BE2C (cell line): ENCODE measurements around the gene ZNF544.

Experiments used
- DNase-seq: peaks from one replicate; pipeline ENCODE4 v3.0.0-alpha.2; 2020
- H3K27me3 ChIP-seq: fragments of 250-450 bp; sonication (Bioruptor Pico); 2 replicates; pipeline ENCODE4 v1.5.1; 2020; ENCODE audit warnings: mild to moderate bottlenecking
- H3K36me3 ChIP-seq: fragments of 250-450 bp; sonication (Bioruptor Pico); 2 replicates; pipeline ENCODE4 v1.5.1; 2020; ENCODE audit warnings: mild to moderate bottlenecking
- H3K4me1 ChIP-seq: fragments of 250-450 bp; sonication (Bioruptor Pico); 2 replicates; pipeline ENCODE4 v1.5.1; 2020
- H3K4me3 ChIP-seq: 2 replicates; pipeline ENCODE4 v1.5.1; 2011; ENCODE audit warnings: low read depth, low read length
- H3K9me3 ChIP-seq: fragments of 250-450 bp; sonication (Bioruptor Pico); 2 replicates; pipeline ENCODE4 v1.5.1; 2020
- CTCF ChIP-seq: IDR thresholded peaks from 2 replicates; pipeline ENCODE4 v1.5.1; 2012; ENCODE audit warnings: mild to moderate bottlenecking, low read depth, low read length

Gene ZNF544

DNA sequence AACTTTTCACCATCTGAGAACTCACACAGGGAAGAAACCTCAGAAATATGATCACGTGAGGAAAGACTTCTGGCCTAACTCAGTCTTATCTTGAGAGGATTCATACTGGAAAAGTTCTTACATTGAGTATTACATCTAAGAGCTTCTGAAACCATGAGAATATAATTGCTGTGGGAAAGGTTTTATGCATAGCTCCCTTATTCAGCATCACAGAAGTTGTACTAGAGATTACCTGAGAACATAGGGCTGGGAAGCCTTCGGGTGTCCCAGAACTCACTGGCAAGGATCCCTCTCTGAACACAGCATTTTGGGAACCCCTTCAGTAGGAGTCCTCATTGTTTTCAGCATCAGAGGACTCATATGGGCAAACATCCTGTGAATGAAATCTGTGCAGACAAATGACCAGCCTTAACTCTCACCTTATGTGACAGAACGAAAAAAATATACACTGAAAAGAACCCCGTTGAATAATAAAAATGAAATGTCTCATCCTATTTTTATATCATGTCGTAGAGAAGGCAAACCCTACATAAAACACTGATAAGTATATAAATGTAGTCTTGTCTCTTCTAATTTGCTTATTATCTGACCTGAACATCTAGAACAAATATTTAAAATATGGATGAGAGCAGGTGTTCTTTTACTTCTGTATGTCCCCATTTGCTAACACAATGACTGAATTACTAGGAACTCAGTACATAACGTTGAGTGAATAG, 31.7 kb upstream of the ZNF544 start:
- DNase-seq = no peak
- peaks cover 54% of the 10 kb centered on the region for H3K36me3 ChIP-seq
- H3K4me3 ChIP-seq = no peak overlapping the region
- H3K4me1 ChIP-seq = no peaks in the 10 kb centered on the region
- no peak for TF ChIP-seq CTCF
- peaks cover 27% of the 10 kb centered on the region for H3K9me3 ChIP-seq
- no peaks in the 10 kb centered on the region for H3K27me3 ChIP-seq

GRCh38 chr19:58203814-58204475, 24.8 kb upstream of the ZNF544 start:
- no peak overlapping the region for H3K4me3 ChIP-seq
- no peak for TF ChIP-seq CTCF
- peaks cover 43% of the 10 kb centered on the region for H3K36me3 ChIP-seq
- no peak for DNase-seq
- no peaks in the 10 kb centered on the region for H3K27me3 ChIP-seq
- no peaks in the 10 kb centered on the region for H3K4me1 ChIP-seq
- H3K9me3 ChIP-seq = peaks cover 17% of the 10 kb centered on the region

- no peak for DNase-seq
- TF ChIP-seq CTCF = no peak
- Histone ChIP-seq H3K4me3 (no peak overlapping the region), H3K27me3 (no peaks in the 10 kb centered on the region), H3K9me3 (peaks cover 15% of the 10 kb centered on the region), H3K36me3 (peaks cover 49% of the 10 kb centered on the region), H3K4me1 (no peaks in the 10 kb centered on the region)
These were observed 24.1 kb upstream of the ZNF544 start for GRCh38 chr19:58204566-58204965.

GRCh38 chr19:58209577-58209976, 19.1 kb upstream of the ZNF544 start:
- DNase-seq = no peak
- Histone ChIP-seq H3K4me3 (no peak overlapping the region), H3K36me3 (peaks cover 85% of the 10 kb centered on the region), H3K9me3 (peaks cover 13% of the 10 kb centered on the region), H3K27me3 (no peaks in the 10 kb centered on the region), H3K4me1 (no peaks in the 10 kb centered on the region)
- TF ChIP-seq CTCF = no peak

- H3K4me3 ChIP-seq = no peak overlapping the region
- H3K9me3 ChIP-seq = peaks cover 13% of the 10 kb centered on the region
- no peak for TF ChIP-seq CTCF
- no peaks in the 10 kb centered on the region for H3K27me3 ChIP-seq
- H3K4me1 ChIP-seq = no peaks in the 10 kb centered on the region
- peaks cover 66% of the 10 kb centered on the region for H3K36me3 ChIP-seq
- DNase-seq = no peak
These were observed 16.2 kb upstream of the ZNF544 start for GRCh38 chr19:58212336-58213074.

GRCh38 chr19:58213075-58213369, 15.7 kb upstream of the ZNF544 start:
- Histone ChIP-seq H3K27me3 (no peaks in the 10 kb centered on the region), H3K4me3 (no peak overlapping the region), H3K36me3 (peaks cover 61% of the 10 kb centered on the region), H3K9me3 (peaks cover 15% of the 10 kb centered on the region), H3K4me1 (no peaks in the 10 kb centered on the region)
- TF ChIP-seq CTCF = no peak
- DNase-seq = no peak
